GM23248 (cell line): ENCODE results near the gene SMTNL2. TPM values are rescaled to one million over a fixed set of nuclear protein-coding genes. Genes with fewer than 3 reads are reported as not detected.

ENCODE experiments used
- DNase-seq: peaks from one replicate; pipeline ENCODE4 v3.0.0-alpha.2; 2015
- H2AFZ ChIP-seq: fragments of 200-600 bp; sonication (generic); 2 replicates; pipeline ENCODE4 v1.6.1; 2016; ENCODE audit warnings: antibody characterized with exemption
- H3F3A ChIP-seq: fragments of 200-600 bp; sonication (generic); 2 replicates; pipeline ENCODE4 v1.6.1; 2016; ENCODE audit warnings: mild to moderate bottlenecking, antibody characterized with exemption, mixed run types; ENCODE audit not compliant: insufficient read depth
- H3K27ac ChIP-seq: fragments of 200-600 bp; sonication (generic); 2 replicates; pipeline ENCODE4 v1.5.1; 2016; ENCODE audit warnings: mild to moderate bottlenecking
- H3K27me3 ChIP-seq: fragments of 200-600 bp; sonication (generic); replicated peaks from 2 replicates; pipeline ENCODE4 v1.6.1; 2016; ENCODE audit warnings: mild to moderate bottlenecking; ENCODE audit not compliant: insufficient read depth
- H3K36me3 ChIP-seq: fragments of 200-600 bp; sonication (generic); 2 replicates; pipeline ENCODE4 v1.6.1; 2016; ENCODE audit warnings: low read depth, mild to moderate bottlenecking
- H3K4me1 ChIP-seq: fragments of 200-600 bp; sonication (generic); 2 replicates; pipeline ENCODE4 v1.6.1; 2016; ENCODE audit warnings: mild to moderate bottlenecking; ENCODE audit not compliant: insufficient read depth
- H3K4me2 ChIP-seq: fragments of 200-600 bp; sonication (generic); one replicate; pipeline ENCODE4 v1.6.1; 2016; ENCODE audit warnings: mild to moderate bottlenecking; ENCODE audit not compliant: unreplicated experiment
- H3K4me3 ChIP-seq: fragments of 200-600 bp; sonication (generic); 2 replicates; pipeline ENCODE4 v1.5.1; 2016; ENCODE audit warnings: mild to moderate bottlenecking
- H3K79me2 ChIP-seq: fragments of 200-600 bp; sonication (generic); 2 replicates; pipeline ENCODE4 v1.6.1; 2016; ENCODE audit warnings: mild to moderate bottlenecking; ENCODE audit not compliant: insufficient read depth
- H3K9ac ChIP-seq: fragments of 200-600 bp; sonication (generic); 2 replicates; pipeline ENCODE4 v1.6.1; 2016; ENCODE audit warnings: mild to moderate bottlenecking
- H3K9me2 ChIP-seq: fragments of 200-600 bp; sonication (generic); 2 replicates; pipeline ENCODE4 v1.6.1; 2016; ENCODE audit warnings: mixed run types, mild to moderate bottlenecking, moderate library complexity; ENCODE audit not compliant: insufficient read depth
- H3K9me3 ChIP-seq: fragments of 200-600 bp; sonication (generic); one replicate; pipeline ENCODE4 v1.6.1; 2017; ENCODE audit warnings: low read depth
- H4K20me1 ChIP-seq: fragments of 200-600 bp; sonication (generic); 2 replicates; pipeline ENCODE4 v1.6.0; 2016; ENCODE audit not compliant: insufficient read depth
- EZH2 ChIP-seq: fragments of 200-600 bp; sonication (generic); IDR thresholded peaks from 2 replicates; pipeline ENCODE4 v1.6.1; 2018; ENCODE audit warnings: antibody characterized with exemption, mild to moderate bottlenecking; ENCODE audit not compliant: insufficient read depth, poor library complexity, severe bottlenecking
- EZH2phosphoT487 ChIP-seq: fragments of 200-600 bp; sonication (generic); IDR thresholded peaks from 2 replicates; pipeline ENCODE4 v1.6.1; 2018; ENCODE audit warnings: antibody characterized with exemption, moderate library complexity, mild to moderate bottlenecking, low read depth; ENCODE audit not compliant: insufficient read depth
- WGBS, 2 experiments: methylation state at CpG; one replicate each; pipeline ENCODE4 v1.1.6; 2015 to 2017; ENCODE audit warnings: low lambda C conversion rate in 2 of 2, low coverage in 1 of 2; ENCODE audit errors: missing lambda C conversion rate in 2 of 2; 5-methylcytosine and 5-hydroxymethylcytosine counted together
- in situ Hi-C: fragments of 300-500 bp; cut with MboI; formaldehyde crosslinking; loops from 2 replicates; pipeline ENCODE4 v1.15.0; 2020
- polyA plus RNA-seq: library from polyadenylated mRNA; unstranded; fragments of >200 nt; fragmentation: Nextera tagmentation; extraction: Ambion mirVana; gene quantifications from 2 replicates; pipeline ENCODE4 v1.2.1, GENCODE V29; 2016
- total RNA-seq: library from RNA; depleted of rRNA; stranded (reverse); fragments of >200 nt; shearing (Covaris generic); gene quantifications from 2 replicates; pipeline ENCODE4 v1.2.3, GENCODE V29; 2014

Gene SMTNL2
- total and polyA plus RNA-seq, 2 experiments from 2014 or later, result not detected

- Histone ChIP-seq H3K36me3 (no peaks in the 10 kb centered on the region), H3K79me2 (no peaks in the 10 kb centered on the region), H3K27me3 (no peaks in the 10 kb centered on the region), H3F3A (no peaks in the 10 kb centered on the region), H3K9me3 (no peaks in the 10 kb centered on the region), H3K4me3 (no peak overlapping the region), H4K20me1 (no peaks in the 10 kb centered on the region), H2AFZ (peak overlapping the region; percentile 51), H3K4me1 (no peaks in the 10 kb centered on the region), H3K4me2 (peak overlapping the region; percentile 42), H3K9me2 (no peaks in the 10 kb centered on the region), H3K27ac (no peak overlapping the region), H3K9ac (no peak overlapping the region; the same call in 1 of the 2 replicates)
- TF ChIP-seq EZH2phosphoT487 (no peak), EZH2 (no peak)
- DNase-seq, result no peak
- WGBS, 2 experiments, result 37 to 41% methylated on average over 8 of the region's 8 CpGs
- in situ Hi-C loops, result no loop called here
Measured at GRCh38 chr17:4562015-4562969, 22.0 kb upstream of the SMTNL2 start.

GRCh38 chr17:4565209-4566141 is 18.9 kb upstream of the SMTNL2 start:
- Histone ChIP-seq H3K4me2 (no peak overlapping the region), H3K4me3 (no peak overlapping the region), H3K9me2 (no peaks in the 10 kb centered on the region), H4K20me1 (no peaks in the 10 kb centered on the region), H3K4me1 (no peaks in the 10 kb centered on the region), H3K27me3 (no peaks in the 10 kb centered on the region), H3F3A (no peaks in the 10 kb centered on the region), H2AFZ (peak overlapping the region; percentile 59), H3K79me2 (no peaks in the 10 kb centered on the region), H3K27ac (no peak overlapping the region), H3K9ac (no peak overlapping the region), H3K36me3 (no peaks in the 10 kb centered on the region), H3K9me3 (no peaks in the 10 kb centered on the region)
- 21% methylated on average over 16 of the region's 16 CpGs for WGBS, 2 experiments
- TF ChIP-seq EZH2 (no peak), EZH2phosphoT487 (no peak)
- in situ Hi-C loops, result loop anchor here (5.0 kb wide), 1 partner anchor 57 kb away; no protein-coding TSS in a partner anchor
- peak; percentile 90 for DNase-seq

GRCh38 chr17:4566785-4567184 is 17.5 kb upstream of the SMTNL2 start:
- in situ Hi-C loops, result loop anchor here (5.0 kb wide), 1 partner anchor 56 kb away; no protein-coding TSS in a partner anchor
- WGBS, 2 experiments, result 18 to 19% methylated on average over 5 of the region's 5 CpGs

GRCh38 chr17:4569591-4569990 is 14.7 kb upstream of the SMTNL2 start:
- Histone ChIP-seq H3K36me3 (no peaks in the 10 kb centered on the region), H3F3A (no peaks in the 10 kb centered on the region), H3K4me1 (no peaks in the 10 kb centered on the region), H3K27me3 (0 out of 2 replicates have a peak, but pooled peaks cover 5% of the 10 kb centered on the region), H3K4me2 (no peak overlapping the region), H4K20me1 (no peaks in the 10 kb centered on the region), H3K4me3 (no peak overlapping the region), H3K9me3 (no peaks in the 10 kb centered on the region), H3K79me2 (no peaks in the 10 kb centered on the region), H2AFZ (no peak overlapping the region), H3K27ac (no peak overlapping the region), H3K9ac (no peak overlapping the region), H3K9me2 (no peaks in the 10 kb centered on the region)
- WGBS, 2 experiments, result 82 to 86% methylated on average over 1 of the region's 1 CpG
- no peak for DNase-seq
- TF ChIP-seq EZH2phosphoT487, result no peak
- TF ChIP-seq EZH2, result no peak
- in situ Hi-C loops, result loop anchor here (5.0 kb wide), 1 partner anchor 53 kb away; no protein-coding TSS in a partner anchor

More at GRCh38 chr17:4566785-4567184, 17.5 kb upstream of the SMTNL2 start:
- no peaks in the 10 kb centered on the region for H3K9me3 ChIP-seq
- TF ChIP-seq EZH2 (no peak), EZH2phosphoT487 (no peak)
- H3K36me3 ChIP-seq, result no peaks in the 10 kb centered on the region
- H3K79me2 ChIP-seq, result no peaks in the 10 kb centered on the region
- no peak overlapping the region for H3K9ac ChIP-seq
- H3K4me2 ChIP-seq, result no peak overlapping the region
- no peaks in the 10 kb centered on the region for H4K20me1 ChIP-seq
- H3K27me3 ChIP-seq, result no peaks in the 10 kb centered on the region
- H3K4me3 ChIP-seq, result no peak overlapping the region
- peak; percentile 72 for DNase-seq
- H3F3A ChIP-seq, result no peaks in the 10 kb centered on the region
- no peaks in the 10 kb centered on the region for H3K4me1 ChIP-seq
- no peaks in the 10 kb centered on the region for H3K9me2 ChIP-seq
- no peak overlapping the region for H3K27ac ChIP-seq
- H2AFZ ChIP-seq, result no peak overlapping the region
